Activated gamma-delta T cell (primary cell): Measurements from ENCODE around the gene LCN1.

Experiments
- DNase-seq: peaks from one replicate; lab custom pipeline; 2025; lab: John Stamatoyannopoulos, UW

The LCN1 gene

DNA sequence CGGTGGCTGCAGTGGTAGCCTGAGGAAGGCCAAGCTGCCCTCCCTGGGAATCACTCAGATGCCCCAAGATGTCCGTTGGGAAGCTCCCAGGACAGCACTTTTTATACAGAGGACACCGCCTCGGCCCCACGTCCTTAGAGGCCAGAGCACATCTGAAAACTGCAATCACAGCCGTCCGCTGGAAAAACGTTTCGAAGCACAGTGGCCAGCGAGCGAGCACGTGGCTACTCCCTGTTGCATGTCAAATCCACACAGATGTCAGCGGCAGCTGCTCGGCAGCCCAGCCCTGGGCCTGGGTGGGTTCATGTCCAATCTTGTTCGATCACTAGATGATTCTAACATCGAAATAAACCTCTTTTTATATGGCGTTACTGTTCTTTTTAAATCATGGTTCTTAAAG lies 32.7 kb upstream of the LCN1 start:
- no peak for DNase-seq

DNA sequence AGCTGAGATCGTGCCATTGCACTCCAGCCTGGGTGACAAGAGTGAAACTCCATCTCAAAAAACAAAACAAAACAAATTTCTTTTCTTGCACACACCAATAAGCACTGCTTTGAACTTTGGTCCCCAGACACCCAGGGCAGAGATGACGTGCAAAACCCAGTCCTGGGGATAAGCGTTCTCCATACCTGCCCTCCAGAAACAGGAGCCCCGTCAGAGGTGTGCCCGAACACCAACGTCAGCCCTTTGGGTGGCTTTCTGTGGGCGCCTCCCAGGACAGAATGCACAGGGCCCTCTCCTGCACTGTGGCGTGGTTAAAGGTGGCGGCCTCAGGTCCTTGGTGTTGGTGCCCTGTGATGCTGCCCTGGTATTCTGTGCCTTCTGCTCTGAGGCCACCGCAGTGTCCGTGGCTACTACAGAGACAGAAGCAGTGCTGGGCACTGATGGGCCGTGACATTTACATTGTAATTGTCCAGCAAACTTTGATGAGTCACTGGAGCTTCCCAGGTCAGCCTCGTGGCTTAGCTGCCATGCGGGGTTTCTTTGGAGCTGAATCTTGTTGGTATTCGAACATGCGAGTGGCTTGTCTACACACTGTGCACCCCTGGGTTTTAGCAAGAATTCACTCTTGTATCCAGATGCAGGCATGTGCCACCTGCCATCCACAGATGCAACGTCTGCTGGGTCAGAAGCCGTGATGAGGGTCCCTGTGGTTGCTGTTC lies 31.9 kb upstream of the LCN1 start:
- DNase-seq, result no peak

DNA sequence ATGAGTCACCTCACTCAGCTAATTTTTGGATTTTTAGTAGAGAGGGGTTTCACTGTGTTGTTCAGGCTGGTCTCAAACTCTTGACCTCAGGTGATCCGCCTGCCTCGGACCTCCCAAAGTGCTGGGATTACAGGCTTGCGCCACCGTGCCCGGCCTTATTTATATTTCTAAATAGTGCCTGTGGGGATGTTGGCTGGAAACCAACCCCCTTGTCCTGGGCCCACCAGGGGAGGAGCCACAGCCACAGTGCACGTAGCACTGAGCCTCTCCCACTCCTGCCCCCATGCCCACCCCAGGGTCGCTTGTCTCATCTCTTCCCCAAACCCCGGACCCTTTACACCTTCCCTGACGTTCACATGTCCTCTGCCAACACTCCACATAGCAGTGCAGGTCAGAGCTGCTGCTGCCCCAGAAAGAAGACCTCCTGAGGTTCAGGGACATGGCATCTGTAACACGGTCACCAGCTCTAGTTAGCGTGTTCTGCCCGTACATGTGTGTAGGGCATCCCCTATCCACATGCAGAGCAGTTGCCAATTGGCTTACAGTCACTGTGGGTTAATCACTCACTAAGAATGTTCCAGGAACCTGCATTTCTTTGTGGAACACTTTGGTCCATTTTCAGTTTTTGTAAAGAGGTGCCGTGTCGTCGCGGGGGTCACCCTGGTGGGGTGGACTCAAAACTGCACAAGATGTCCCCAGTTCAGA lies 30.9 kb upstream of the LCN1 start:
- DNase-seq, result no peak

DNA sequence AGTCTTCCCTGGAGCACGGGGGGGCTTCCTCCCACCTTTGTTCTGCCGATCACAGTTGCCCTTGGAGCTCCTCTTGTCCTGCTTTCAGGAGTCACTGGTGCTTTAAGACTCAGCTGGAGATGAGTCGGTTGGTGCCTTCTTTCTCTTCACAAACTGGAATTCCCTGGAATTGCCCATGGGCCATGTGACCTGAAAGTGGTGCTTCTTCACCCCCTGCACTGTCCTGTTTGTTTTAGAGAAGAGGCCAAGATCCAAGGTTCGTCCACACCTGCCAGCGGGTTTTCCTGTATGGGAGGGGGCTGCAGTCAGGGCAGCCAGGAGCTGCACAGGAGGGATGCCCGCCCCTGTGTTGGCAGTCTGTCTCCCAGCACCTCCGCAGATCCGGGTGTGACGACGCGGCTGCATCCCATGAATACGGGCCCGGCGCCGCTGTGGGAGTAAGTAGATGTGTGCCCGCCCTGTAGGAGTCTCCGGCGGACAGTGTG lies 30.2 kb upstream of the LCN1 start:
- DNase-seq, result no peak

DNA sequence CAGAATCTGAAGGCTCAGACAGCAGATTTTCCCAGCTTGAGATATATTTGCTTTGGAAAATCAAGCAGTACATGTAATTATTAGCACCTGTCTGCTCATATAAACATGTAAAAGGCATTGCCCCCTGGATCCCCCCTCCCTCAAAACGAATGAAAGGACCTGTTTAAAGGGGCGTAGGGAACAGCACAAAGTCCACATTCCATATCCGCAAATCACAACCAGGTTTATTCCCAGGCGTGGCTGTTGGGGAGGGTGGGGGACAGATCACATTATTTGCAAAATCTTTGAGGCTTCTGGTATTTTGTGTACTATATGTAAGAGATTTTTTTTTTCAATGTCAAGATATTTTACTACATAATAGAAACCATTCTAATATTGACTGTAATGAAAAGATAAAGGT lies 29.5 kb upstream of the LCN1 start:
- DNase-seq, result no peak

DNA sequence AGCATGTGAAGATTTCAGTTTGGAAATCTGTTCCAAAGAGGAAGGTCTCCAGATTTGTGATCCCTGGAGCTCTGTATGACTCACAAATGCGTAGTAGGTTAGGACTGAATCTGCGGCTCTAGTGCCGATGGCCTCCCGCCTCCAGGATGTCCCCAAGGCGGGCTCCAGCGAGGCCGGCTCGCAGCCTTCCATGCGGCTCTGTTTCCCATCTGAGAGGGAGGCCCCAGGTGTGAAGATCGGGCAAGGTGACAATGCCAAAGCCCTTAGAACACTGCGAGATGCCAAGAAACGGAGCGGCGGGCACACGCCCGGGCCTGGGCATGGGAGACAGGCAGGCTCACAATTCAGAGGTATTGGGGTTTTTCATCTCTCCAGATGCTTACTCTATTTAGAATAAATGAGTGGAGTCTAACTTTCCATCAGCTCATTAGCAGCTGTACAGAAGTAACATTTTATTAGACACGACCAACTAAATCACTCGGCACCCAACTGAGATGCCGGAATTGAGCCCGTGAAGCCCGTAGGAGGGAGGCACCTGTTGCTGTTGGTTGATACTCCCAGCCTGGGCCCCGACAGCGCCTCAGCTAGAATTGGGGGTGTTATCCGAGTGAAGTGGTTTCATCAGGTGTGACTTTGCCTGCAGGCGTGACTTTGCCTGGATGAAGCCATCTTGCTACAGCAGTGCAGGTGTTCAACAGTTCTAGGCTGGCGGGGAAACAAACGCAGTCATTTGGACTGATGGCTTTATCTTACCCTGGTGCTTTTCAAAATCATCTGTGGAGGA lies 28.2 kb upstream of the LCN1 start:
- DNase-seq, result no peak

DNA sequence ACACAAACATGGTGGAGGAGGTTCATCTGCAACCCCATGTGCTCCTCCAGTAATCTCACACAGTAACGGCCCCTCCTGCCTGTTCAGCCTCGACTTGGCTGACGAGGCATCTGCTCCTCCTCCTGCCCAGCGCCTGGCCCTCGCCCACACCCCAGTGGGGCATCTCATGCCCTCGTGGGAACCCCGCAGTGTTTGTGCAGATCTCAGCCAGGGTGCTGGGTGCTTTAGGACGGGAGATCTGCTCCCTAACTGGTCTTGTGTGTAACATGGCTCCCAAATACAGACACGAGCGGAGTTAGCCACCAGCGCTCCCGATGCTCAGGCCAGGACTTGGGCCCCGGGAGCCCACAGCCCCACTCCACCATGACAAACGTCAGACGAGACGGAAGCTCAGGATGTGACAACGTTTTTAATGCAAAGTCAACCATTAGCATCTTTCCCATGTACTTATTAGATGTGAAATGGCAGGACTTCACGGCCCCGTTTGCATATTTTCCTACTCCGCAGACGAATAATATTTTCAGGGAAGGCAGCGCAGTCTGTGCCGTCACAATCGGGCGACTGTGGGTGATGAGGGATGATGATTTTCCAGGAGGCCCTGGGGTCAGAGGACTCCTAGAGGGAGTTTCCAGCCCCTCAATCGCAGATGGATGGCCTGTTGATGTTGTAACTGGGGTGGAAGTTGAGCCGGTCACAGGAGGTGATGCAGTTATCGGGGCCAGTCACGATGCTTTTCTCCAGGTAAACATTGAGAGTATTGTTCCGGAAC lies 26.3 kb upstream of the LCN1 start:
- DNase-seq, result no peak

DNA sequence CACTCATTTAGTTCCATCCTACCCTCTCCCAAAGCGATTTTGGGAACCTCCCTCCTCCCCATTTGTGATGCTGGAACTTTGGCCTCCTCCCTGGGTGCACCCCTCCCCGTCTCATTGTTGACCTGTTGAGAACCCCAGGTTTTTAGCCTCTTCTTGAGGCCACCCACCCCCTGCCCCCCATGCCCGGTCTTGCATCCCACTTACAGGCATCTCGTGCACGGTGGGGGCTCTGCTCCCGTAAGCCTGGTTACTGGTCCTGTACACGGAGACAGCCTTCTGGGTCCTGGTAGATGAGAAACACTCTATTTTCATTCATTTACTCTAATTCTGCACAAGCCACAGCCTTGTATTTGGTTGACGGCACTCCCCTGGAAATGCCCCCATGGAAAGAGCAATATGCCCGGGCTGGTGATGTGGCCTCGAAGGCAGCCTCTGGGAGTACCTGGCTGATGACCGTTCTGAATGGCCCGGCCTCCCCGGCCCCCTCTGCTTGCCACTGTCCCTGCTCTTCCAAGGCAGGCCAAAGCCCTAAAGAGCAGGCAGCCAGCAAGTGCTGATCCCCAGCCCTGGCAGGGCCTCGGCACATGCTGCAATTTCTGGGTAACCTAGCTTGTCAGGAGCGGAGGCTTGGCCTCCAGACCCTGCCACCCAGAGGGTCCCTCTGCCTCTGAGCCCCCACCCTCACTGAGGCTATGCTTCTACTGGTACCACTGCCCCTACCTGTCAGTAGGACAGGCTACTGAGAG lies 22.7 kb upstream of the LCN1 start:
- DNase-seq, result no peak

DNA sequence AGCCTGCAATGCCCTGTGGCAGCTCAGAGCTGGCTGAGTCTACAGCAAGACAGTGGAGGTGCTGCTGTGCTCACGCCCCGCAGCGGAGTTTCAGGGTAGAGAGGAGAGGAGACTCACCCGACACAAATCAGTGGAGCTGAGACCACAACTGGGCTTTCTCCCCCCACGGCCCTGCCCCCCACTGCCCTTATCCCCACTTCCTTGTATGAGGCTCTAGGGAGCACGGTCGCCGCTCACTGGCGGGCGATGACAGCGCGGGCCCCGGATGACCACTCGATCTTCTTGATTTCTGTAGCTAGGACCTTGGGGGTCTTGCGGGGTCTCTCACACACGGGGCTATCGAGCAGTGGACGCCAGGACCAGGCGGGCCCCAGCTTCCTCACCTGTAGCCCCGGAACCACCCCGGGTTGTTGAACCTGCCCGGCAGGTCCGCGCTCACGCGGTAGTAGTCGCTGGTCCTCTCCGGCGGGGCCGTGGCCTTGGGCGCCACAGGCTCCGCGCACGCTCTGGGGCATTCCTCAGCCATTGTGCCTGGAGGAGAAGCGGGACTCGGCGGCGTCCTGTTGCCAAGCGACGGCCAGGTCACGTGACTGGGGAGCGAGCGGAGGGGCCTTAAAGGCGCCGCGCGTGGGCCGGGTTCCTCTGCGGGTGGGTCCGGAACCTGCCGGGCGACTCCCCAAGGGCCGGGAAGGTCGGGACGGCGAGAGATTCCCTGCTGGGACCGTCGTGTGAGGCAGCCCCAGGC lies 21.7 kb upstream of the LCN1 start:
- DNase-seq, result peak; percentile 87

DNA sequence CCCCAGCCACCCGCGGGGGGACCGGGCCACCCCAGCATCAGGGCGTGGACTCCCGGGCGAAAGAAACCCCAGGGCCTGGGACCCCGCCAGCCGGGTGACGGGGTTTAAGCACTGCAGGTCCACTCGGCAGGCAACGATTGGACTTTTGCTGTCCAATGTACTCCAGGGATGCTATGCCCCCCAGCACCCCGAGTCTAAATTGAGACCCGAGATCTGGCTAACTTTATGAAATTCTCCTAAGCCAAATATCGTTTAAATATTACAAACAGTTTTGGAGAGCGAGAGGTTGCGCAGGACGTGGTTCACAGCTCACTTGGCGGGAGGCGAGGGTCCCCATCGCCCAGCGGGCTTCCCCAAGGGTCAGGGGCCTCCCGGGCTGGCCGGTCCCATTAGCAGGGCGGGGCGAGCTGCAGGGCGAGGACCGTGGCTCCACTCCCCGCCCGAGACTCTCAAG lies 21.1 kb upstream of the LCN1 start:
- no peak for DNase-seq

DNA sequence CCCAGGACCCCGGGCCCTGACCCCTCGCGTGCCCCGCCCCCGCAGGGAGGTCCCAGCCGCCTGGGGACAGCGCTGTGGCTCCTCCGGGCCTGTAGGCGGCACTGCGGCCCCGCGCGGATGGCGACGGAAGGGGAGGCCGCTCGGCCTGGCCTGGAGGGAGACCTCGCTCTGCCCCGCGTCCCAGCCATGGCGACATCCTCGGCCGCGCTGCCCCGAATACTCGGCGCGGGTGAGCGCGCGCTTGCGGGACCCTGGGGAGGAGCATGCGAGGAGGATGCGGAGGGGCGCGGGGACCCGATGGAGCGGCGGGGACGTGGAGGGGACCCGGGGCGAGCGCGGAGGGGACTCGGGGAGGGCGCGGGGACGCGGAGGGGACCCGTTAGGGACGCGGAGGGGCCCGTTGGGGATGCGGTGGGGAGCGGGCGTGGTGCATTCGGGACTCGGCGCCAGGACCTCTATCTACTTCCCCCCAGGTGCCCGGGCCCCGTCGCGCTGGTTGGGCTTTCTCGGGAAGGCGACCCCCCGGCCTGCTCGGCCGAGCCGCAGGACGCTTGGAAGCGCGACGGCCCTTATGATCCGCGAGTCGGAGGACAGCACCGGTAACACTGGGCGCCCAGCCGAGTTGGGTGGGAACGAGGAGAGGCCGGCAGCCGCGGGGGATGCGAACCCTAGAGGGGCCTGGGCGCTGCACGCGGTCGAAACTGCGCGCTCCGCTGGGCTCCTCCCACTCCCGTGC lies 20.5 kb upstream of the LCN1 start, which contains the start of gene MRPS2:
Gene MRPS2 (plus strand): TSS at position 158 of the 736 bp plus-strand sequence. CDS start 29 bp downstream, at position 187.
- peak; percentile 75 for DNase-seq

DNA sequence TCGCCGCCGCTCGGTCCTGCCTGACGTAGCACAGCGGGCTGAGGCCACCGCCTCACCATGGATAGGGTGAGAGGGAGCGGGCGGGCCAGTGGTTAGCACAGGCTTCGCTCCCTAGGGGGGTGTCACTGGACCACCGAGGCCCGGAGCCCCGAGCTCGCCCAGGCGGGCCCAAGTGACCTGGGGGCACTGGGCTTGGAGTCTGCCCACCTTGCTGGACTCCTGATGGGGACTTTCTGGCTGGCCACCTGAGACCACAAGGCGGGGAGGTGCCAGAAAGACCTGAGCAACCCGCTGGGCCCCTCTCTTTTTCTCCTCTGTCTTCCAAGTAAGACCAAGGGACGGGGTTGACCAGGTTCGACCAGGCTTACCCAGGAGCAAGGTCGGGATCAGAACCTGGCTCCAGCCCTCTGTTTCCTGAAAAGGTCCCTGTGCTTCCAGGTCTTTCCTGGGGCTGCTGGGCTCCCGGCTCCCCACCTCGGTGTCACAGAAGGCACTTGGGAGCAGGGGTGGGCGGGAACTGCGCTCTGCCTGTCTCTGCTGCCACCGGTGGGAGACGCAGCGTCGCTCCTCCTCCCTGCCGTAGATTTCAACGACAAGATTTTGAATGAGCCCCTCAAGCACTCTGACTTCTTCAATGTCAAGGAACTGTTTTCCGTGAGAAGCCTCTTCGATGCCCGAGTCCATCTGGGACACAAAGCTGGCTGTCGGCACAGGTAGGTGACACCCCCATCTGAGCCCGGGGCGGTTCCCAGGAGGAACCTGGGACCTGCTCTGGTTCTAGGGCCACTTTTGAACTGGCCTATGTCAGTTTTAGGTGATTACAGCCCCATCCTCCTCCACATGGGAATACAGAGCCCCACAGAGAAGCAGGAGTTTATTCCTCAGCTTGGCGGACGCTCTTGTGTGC lies 19.7 kb upstream of the LCN1 start:
- DNase-seq, result no peak

DNA sequence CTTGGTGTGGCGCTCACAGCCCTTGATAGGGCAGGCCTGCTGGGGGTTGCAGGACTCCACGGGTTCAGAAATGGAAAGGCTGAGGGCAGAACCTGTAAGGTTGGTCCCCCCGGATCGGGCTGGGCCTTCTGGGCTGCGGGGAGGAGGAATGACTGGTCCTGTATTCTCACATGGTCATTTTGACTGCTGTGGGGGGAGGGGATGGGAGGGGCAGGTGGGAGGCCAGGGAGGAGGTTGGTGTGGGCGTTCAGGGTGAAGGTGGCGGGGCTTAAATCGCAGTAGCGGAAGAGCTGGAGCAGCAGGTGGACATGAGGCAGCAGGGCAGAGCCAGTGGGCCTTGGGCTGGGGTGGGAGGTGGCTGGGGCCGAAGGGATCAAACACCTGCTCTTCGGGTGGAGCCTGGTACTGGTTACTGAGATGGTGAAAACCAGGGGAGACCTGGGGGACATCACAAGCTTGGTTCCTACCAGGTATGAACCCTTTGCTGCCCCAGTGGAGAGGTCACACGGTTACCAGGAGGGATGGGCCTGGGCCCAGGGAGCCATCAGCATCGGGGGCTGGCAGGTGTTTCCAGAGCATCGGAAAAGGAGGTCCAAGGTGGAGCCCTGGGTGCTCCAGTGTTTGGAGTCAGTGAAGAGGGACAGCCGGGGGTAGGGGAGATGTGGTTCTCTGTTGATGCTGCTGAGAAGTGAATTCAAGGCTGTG lies 18.9 kb upstream of the LCN1 start:
- DNase-seq, result no peak

DNA sequence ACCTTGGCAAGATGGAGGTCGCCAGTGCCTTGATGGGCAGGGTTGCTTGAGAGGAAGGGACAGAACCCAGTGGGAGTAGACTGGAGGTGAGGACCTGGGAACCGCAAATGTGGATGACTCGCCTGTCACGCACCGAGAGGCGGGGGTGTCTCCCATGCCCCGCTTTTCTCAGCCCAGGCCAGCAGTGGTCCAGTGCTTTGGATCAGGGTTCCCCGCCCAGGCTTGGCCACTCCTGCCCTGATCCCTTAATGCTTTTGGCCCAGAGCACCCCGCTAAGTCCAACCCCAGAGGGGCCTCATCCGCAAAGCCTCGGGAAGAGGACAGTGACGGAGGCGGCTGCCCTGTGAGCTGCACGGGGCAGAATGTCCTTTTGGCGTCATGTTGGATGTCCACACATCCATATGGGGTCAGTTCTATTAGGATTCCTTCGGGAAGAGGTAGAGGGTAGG lies 18.3 kb upstream of the LCN1 start:
- DNase-seq, result no peak

DNA sequence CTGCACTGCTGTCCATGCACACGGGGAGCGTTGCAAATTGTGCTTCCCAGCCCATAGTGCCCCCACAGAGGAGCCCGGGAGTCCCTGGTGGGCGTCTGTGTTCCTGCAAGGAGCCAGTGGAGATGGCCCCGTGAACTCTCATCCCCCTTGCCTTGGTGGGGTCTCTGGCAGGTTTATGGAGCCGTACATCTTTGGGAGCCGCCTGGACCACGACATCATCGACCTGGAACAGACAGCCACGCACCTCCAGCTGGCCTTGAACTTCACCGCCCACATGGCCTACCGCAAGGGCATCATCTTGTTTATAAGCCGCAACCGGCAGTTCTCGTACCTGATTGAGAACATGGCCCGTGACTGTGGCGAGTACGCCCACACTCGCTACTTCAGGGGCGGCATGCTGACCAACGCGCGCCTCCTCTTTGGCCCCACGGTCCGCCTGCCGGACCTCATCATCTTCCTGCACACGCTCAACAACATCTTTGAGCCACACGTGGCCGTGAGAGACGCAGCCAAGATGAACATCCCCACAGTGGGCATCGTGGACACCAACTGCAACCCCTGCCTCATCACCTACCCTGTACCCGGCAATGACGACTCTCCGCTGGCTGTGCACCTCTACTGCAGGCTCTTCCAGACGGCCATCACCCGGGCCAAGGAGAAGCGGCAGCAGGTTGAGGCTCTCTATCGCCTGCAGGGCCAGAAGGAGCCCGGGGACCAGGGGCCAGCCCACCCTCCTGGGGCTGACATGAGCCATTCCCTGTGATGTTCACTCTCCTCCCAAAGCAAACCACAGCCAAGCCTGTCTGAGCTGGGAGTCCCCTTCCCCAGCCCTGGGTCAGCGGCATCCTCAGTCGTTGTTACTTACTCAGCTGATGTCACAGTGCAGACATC lies 17.6 kb upstream of the LCN1 start:
- no peak for DNase-seq
